WTC11 (cell line): ENCODE measurements around the gene CIB2. TPM values are rescaled to one million over a fixed set of nuclear protein-coding genes. Genes with fewer than 3 reads are reported as not detected.
A peak's percentile ranks its signal among the peaks of the same experiment; 100 is the strongest.

Experiments used
- ATAC-seq: fragments of 200-7000 bp; cut with Tn5 transposase; 2 replicates; pipeline ENCODE4 v1.10.0; 2021; ENCODE audit warnings: mild to moderate bottlenecking, moderate library complexity
- CTCF ChIA-PET: fragments of 300-600 bp; sonication (Branson Sonifier 250); formaldehyde crosslinking; loops from one replicate; lab custom pipeline; 2021; ENCODE audit warnings: antibody characterized with exemption; lab: Charles Lee
- POLR2A ChIA-PET: fragments of 350-600 bp; sonication (Branson Sonifier 250); formaldehyde crosslinking; loops from one replicate; lab custom pipeline; 2021; ENCODE audit warnings: antibody characterized with exemption; lab: Charles Lee
- DNase-seq: peaks from one replicate; pipeline ENCODE4 v3.0.0; 2021; ENCODE audit warnings: low spot score
- H3K27ac Mint-ChIP-seq: 2 replicates; pipeline ENCODE4 v1.8.0; 2021; ENCODE audit warnings: mixed read lengths
- H3K27me3 Mint-ChIP-seq: 2 replicates; pipeline ENCODE4 v1.8.0; 2021; ENCODE audit warnings: low read depth, mild to moderate bottlenecking, moderate library complexity, mixed read lengths
- H3K36me3 Mint-ChIP-seq: 2 replicates; pipeline ENCODE4 v1.8.0; 2021; ENCODE audit warnings: mixed read lengths
- H3K4me1 Mint-ChIP-seq: 2 replicates; pipeline ENCODE4 v1.8.0; 2022; ENCODE audit warnings: mixed read lengths
- H3K4me3 Mint-ChIP-seq: 2 replicates; pipeline ENCODE4 v1.8.0; 2021; ENCODE audit warnings: mild to moderate bottlenecking, moderate library complexity, mixed read lengths
- H3K9me3 Mint-ChIP-seq: 2 replicates; pipeline ENCODE4 v1.8.0; 2021; ENCODE audit warnings: mixed read lengths
- AFF4 ChIP-seq: sonication (generic); formaldehyde crosslinking; IDR thresholded peaks from 2 replicates; pipeline ENCODE4 v1.8.1; 2023; ENCODE audit warnings: mild to moderate bottlenecking, missing genetic modification reagents, borderline replicate concordance
- CDX4 ChIP-seq: fragments of 250-450 bp; sonication (Bioruptor Pico); IDR thresholded peaks from 2 replicates; pipeline ENCODE4 v1.9.0; 2021; ENCODE audit warnings: moderate library complexity, mild to moderate bottlenecking, inconsistent platforms, borderline replicate concordance
- ELF4 ChIP-seq: sonication (generic); formaldehyde crosslinking; IDR thresholded peaks from 2 replicates; pipeline ENCODE4 v1.8.1; 2022; ENCODE audit warnings: low read depth, mild to moderate bottlenecking, moderate library complexity, missing genetic modification reagents
- FOXP1 ChIP-seq: sonication (generic); formaldehyde crosslinking; IDR thresholded peaks from 2 replicates; pipeline ENCODE4 v1.8.0; 2022; ENCODE audit warnings: missing genetic modification reagents, mild to moderate bottlenecking, moderate library complexity, borderline replicate concordance
- GTF2I ChIP-seq: fragments of 250-450 bp; sonication (Bioruptor Pico); conservative IDR thresholded peaks from 2 replicates; pipeline ENCODE4 v1.4.0; 2021; ENCODE audit warnings: mild to moderate bottlenecking
- IRF1 ChIP-seq: sonication (generic); formaldehyde crosslinking; IDR thresholded peaks from 2 replicates; pipeline ENCODE4 v1.8.0; 2023; ENCODE audit warnings: missing genetic modification reagents
- IRF2 ChIP-seq: sonication (generic); formaldehyde crosslinking; IDR thresholded peaks from 2 replicates; pipeline ENCODE4 v1.8.0; 2022; ENCODE audit warnings: low read depth, missing genetic modification reagents, borderline replicate concordance
- JAZF1 ChIP-seq: fragments of 250-450 bp; sonication (Bioruptor Pico); IDR thresholded peaks from 2 replicates; pipeline ENCODE4 v1.9.0; 2021; ENCODE audit warnings: moderate library complexity, mild to moderate bottlenecking, inconsistent platforms
- MAX ChIP-seq: sonication (generic); formaldehyde crosslinking; IDR thresholded peaks from 2 replicates; pipeline ENCODE4 v1.8.0; 2022; ENCODE audit warnings: mild to moderate bottlenecking, missing genetic modification reagents
- MYBL2 ChIP-seq: sonication (generic); formaldehyde crosslinking; IDR thresholded peaks from 2 replicates; pipeline ENCODE4 v1.8.1; 2023; ENCODE audit warnings: mild to moderate bottlenecking, moderate library complexity, missing genetic modification reagents
- NFYB ChIP-seq: sonication (generic); formaldehyde crosslinking; conservative IDR thresholded peaks from 2 replicates; pipeline ENCODE4 v1.8.0; 2022; ENCODE audit warnings: low read depth, missing genetic modification reagents
- RORB ChIP-seq: fragments of 250-450 bp; sonication (Bioruptor Pico); IDR thresholded peaks from 2 replicates; pipeline ENCODE4 v1.9.0; 2021; ENCODE audit warnings: mild to moderate bottlenecking
- TP53 ChIP-seq: sonication (generic); formaldehyde crosslinking; IDR thresholded peaks from 2 replicates; pipeline ENCODE4 v1.8.1; 2023; ENCODE audit warnings: mild to moderate bottlenecking, missing genetic modification reagents
- ZNF317 ChIP-seq: sonication (generic); formaldehyde crosslinking; IDR thresholded peaks from 2 replicates; pipeline ENCODE4 v1.8.1; 2023; ENCODE audit warnings: low read depth, mild to moderate bottlenecking, moderate library complexity, missing genetic modification reagents, borderline replicate concordance
- total RNA-seq: library from RNA; stranded (reverse); gene quantifications from 3 replicates; pipeline ENCODE4 v1.2.3, GENCODE V29; 2021
- TF ChIP-seq, protein P1 (sequence below): sonication (generic); formaldehyde crosslinking; IDR thresholded peaks from 2 replicates; pipeline ENCODE4 v1.8.1; 2022; ENCODE audit warnings: low read depth, missing genetic modification reagents, borderline replicate concordance
- TF ChIP-seq, protein P2 (sequence below): sonication (generic); formaldehyde crosslinking; IDR thresholded peaks from 2 replicates; pipeline ENCODE4 v1.8.1; 2023; ENCODE audit warnings: mild to moderate bottlenecking, missing genetic modification reagents, moderate library complexity
- TF ChIP-seq, protein P3 (sequence below): sonication (generic); formaldehyde crosslinking; conservative IDR thresholded peaks from 2 replicates; pipeline ENCODE4 v1.8.1; 2022; ENCODE audit warnings: mild to moderate bottlenecking, missing genetic modification reagents

The CIB2 gene
- total RNA-seq, 1 experiment from 2014 or later: 45.2 TPM

DNA sequence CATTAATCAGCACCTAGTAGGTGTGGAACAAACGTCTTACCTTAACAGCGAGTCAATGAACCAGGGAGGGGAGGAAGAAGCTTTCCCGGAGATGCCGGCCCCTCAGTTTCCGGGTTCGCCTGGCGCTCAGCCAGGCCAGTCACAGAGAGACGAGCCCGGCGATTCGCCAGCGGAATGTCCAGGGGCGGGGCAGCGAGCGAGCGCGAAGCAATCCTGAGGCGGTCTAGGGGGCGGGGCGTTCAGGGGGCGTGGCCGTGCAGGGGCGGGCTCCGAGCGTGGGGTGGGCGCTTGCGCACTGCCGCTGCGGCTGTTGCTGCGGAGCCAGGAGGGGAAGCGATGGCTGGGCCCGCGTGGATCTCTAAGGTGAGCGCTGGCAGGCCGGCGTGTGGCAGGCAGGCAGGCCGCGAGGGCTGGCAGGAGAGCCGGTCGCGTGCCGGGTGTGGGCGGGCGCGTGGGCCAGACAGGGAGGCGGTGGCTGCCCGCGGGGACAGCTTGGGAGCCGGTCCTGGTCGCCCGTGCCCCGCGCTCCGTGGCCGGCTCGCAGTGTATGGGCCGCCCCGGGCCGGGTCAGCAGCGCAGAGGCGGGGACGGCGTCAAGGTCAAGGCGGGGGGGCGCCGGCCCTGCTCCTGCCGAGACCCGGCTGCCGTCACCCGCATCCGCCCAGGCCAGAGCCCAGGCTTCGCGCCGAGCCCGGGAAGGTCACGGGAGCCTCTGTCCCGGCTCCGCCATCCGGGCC lies 18.0 kb upstream of the CIB2 start, which contains the start of gene IDH3A (continued):
- TF ChIP-seq, protein P1, sequence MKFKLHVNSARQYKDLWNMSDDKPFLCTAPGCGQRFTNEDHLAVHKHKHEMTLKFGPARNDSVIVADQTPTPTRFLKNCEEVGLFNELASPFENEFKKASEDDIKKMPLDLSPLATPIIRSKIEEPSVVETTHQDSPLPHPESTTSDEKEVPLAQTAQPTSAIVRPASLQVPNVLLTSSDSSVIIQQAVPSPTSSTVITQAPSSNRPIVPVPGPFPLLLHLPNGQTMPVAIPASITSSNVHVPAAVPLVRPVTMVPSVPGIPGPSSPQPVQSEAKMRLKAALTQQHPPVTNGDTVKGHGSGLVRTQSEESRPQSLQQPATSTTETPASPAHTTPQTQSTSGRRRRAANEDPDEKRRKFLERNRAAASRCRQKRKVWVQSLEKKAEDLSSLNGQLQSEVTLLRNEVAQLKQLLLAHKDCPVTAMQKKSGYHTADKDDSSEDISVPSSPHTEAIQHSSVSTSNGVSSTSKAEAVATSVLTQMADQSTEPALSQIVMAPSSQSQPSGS (CRISPR knock-in tag): no peak

GRCh38 chr15:78148392-78149067 lies 17.3 kb upstream of the CIB2 start:
- POLR2A ChIA-PET: interaction anchor here (0.6 to 1.9 kb wide), 4 partner anchors 9 to 668 kb away, joined by 4 to 12 read pairs (median 4); partner anchors contain the start of gene CIB2
- DNase-seq: no peak
- no peak for TF ChIP-seq AFF4
- 0 out of 2 replicates have a peak, but pooled peaks have one; percentile 0 for TF ChIP-seq NFYB (CRISPR knock-in tag)
- TF ChIP-seq, all 79 proteins: peak for 1
- Mint-ChIP-seq H3K27me3 (peaks cover 4% of the 10 kb centered on the region; the same call in 1 of the 2 replicates), H3K27ac (peak overlapping the region; percentile 94), H3K36me3 (no peaks in the 10 kb centered on the region), H3K9me3 (no peaks in the 10 kb centered on the region), H3K4me3 (peak overlapping the region; percentile 98), H3K4me1 (peaks cover 23% of the 10 kb centered on the region)
- peak; percentile 23 for ATAC-seq
- CTCF ChIA-PET: interaction anchor here (0.7 to 2.7 kb wide), 9 partner anchors 17 to 1113 kb away, joined by 3 to 24 read pairs (median 3); partner anchors contain the start of genes ACSBG1 and CIB2

DNA sequence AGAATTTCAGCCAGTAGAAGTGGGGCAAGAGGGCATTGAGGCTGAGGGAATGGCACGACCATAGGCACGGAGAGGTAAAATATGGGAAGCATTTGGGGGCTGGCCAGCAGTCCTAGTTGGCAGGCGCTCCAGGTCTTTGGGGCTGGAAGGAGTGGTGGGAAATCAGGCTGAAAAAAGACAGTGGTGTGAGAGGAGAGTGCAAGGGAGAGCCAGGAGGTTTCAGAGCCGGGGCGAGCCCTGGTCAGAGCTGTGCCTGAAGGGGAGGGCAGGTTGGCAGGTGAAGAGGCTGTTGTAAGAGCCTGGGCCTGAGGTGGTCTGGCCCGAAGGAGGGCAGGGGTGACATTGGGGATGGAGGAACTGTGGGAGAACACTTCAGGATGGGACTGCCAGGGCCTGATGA lies 16.3 kb upstream of the CIB2 start:
- POLR2A ChIA-PET: no interaction called here
- H3K4me3 Mint-ChIP-seq: peak overlapping the region; percentile 98

More for the DNA sequence above, 16.3 kb upstream of the CIB2 start:
- no peak for DNase-seq
- Mint-ChIP-seq H3K9me3 (no peaks in the 10 kb centered on the region), H3K4me1 (peaks cover 23% of the 10 kb centered on the region), H3K27me3 (peaks cover 4% of the 10 kb centered on the region; the same call in 1 of the 2 replicates), H3K27ac (peak overlapping the region; percentile 55; the same call in 1 of the 2 replicates), H3K36me3 (no peaks in the 10 kb centered on the region)
- CTCF ChIA-PET: interaction anchor here (0.9 to 2.7 kb wide), 4 partner anchors 12 to 87 kb away, joined by 3 to 24 read pairs (median 3); partner anchors contain the start of genes ACSBG1 and CIB2
- no peak for ATAC-seq
- no peak for TF ChIP-seq JAZF1 (CRISPR knock-in tag)
- TF ChIP-seq FOXP1 (CRISPR knock-in tag): no peak
- TF ChIP-seq, protein P2, sequence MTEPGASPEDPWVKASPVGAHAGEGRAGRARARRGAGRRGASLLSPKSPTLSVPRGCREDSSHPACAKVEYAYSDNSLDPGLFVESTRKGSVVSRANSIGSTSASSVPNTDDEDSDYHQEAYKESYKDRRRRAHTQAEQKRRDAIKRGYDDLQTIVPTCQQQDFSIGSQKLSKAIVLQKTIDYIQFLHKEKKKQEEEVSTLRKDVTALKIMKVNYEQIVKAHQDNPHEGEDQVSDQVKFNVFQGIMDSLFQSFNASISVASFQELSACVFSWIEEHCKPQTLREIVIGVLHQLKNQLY (CRISPR knock-in tag): no peak
- no peak for TF ChIP-seq ZNF317 (CRISPR knock-in tag)
- no peak for TF ChIP-seq RORB (CRISPR knock-in tag)
- TF ChIP-seq ELF4: no peak
- no peak for TF ChIP-seq IRF1 (CRISPR knock-in tag)
- no peak for TF ChIP-seq MAX
- TF ChIP-seq GTF2I (CRISPR knock-in tag): no peak
- TF ChIP-seq CDX4: no peak
- TF ChIP-seq, protein P3, sequence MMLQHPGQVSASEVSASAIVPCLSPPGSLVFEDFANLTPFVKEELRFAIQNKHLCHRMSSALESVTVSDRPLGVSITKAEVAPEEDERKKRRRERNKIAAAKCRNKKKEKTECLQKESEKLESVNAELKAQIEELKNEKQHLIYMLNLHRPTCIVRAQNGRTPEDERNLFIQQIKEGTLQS (CRISPR knock-in tag): no peak
- TF ChIP-seq IRF2: no peak
- TF ChIP-seq TP53 (CRISPR knock-in tag): no peak
- TF ChIP-seq MYBL2: no peak
